ENCODE data around the gene SCN7A. TPM values are rescaled to one million over a fixed set of nuclear protein-coding genes. Genes with fewer than 3 reads are reported as not detected.
A peak's percentile ranks its signal among the peaks of the same experiment; 100 is the strongest.

Gene SCN7A
- total and polyA plus RNA-seq, 4 donors = 6.1 to 178 (median 23.6) TPM

GRCh38 chr2:166388481-166389070, 105.5 kb downstream of the SCN7A start:
- 39 to 46% methylated on average over 3 of the region's 3 CpGs for WGBS, 2 donors
- peak in 2 of 3 donors; percentile 38 to 44 for DNase-seq
- H3K9ac ChIP-seq (ENCODE audit: insufficient read depth in 1 of 2, low read length in 2 of 2) = no peak overlapping the region

GRCh38 chr2:166385313-166385712, 108.7 kb downstream of the SCN7A start:
- H3K9ac ChIP-seq (ENCODE audit: insufficient read depth in 1 of 2, low read length in 2 of 2) = no peak overlapping the region
- H3K27me3 ChIP-seq (ENCODE audit: control insufficient read depth in 3 of 3, insufficient read depth in 3 of 3, low read length in 2 of 3) = no peaks in the 10 kb centered on the region
- no peaks in the 10 kb centered on the region for H3K9me3 ChIP-seq (ENCODE audit: control insufficient read depth in 4 of 4, insufficient read depth in 3 of 4, low read length in 3 of 4)
- DNase-seq = no peak
- WGBS, 2 donors = 88 to 97% methylated on average over 1 of the region's 1 CpG
- H3K4me1 ChIP-seq (ENCODE audit: control insufficient read depth in 5 of 5, insufficient read depth in 5 of 5, low read length in 5 of 5) = no peaks in the 10 kb centered on the region
- no peaks in the 10 kb centered on the region for H3K36me3 ChIP-seq (ENCODE audit: control insufficient read depth in 4 of 4, insufficient read depth in 4 of 4, low read length in 4 of 4)
- TF ChIP-seq CTCF (IDR thresholded peaks at IDR 0.05; ENCODE audit: control extremely low read depth, extremely low read depth) = no peak
- no peak for ATAC-seq (ENCODE audit: insufficient read depth, low FRiP score)
- H3K27ac ChIP-seq (ENCODE audit: low read depth in 1 of 2, low read length in 1 of 2) = no peak overlapping the region
- no peak overlapping the region for H3K4me3 ChIP-seq

More at GRCh38 chr2:166388481-166389070, 105.5 kb downstream of the SCN7A start:
- Histone ChIP-seq H3K27ac (ENCODE audit: low read depth in 1 of 2, low read length in 1 of 2) (no peak overlapping the region), H3K4me1 (ENCODE audit: control insufficient read depth in 5 of 5, insufficient read depth in 5 of 5, low read length in 5 of 5) (no peaks in the 10 kb centered on the region), H3K9me3 (ENCODE audit: control insufficient read depth in 4 of 4, insufficient read depth in 3 of 4, low read length in 3 of 4) (no peaks in the 10 kb centered on the region), H3K36me3 (ENCODE audit: control insufficient read depth in 4 of 4, insufficient read depth in 4 of 4, low read length in 4 of 4) (no peaks in the 10 kb centered on the region), H3K4me3 (no peak overlapping the region), H3K27me3 (ENCODE audit: control insufficient read depth in 3 of 3, insufficient read depth in 3 of 3, low read length in 2 of 3) (no peaks in the 10 kb centered on the region)
- no peak for TF ChIP-seq CTCF (IDR thresholded peaks at IDR 0.05; ENCODE audit: control extremely low read depth, extremely low read depth)
- ATAC-seq (ENCODE audit: insufficient read depth, low FRiP score) = no peak

GRCh38 chr2:166384774-166385173, 109.3 kb downstream of the SCN7A start:
- TF ChIP-seq CTCF (IDR thresholded peaks at IDR 0.05; ENCODE audit: control extremely low read depth, extremely low read depth) = peak; percentile 1

GRCh38 chr2:166382448-166382847, 111.6 kb downstream of the SCN7A start:
- 95 to 96% methylated on average over 3 of the region's 3 CpGs for WGBS, 2 donors

More at GRCh38 chr2:166384774-166385173, 109.3 kb downstream of the SCN7A start:
- Histone ChIP-seq H3K4me1 (ENCODE audit: control insufficient read depth in 5 of 5, insufficient read depth in 5 of 5, low read length in 5 of 5) (no peaks in the 10 kb centered on the region), H3K36me3 (ENCODE audit: control insufficient read depth in 4 of 4, insufficient read depth in 4 of 4, low read length in 4 of 4) (no peaks in the 10 kb centered on the region), H3K27ac (ENCODE audit: low read depth in 1 of 2, low read length in 1 of 2) (no peak overlapping the region), H3K9me3 (ENCODE audit: control insufficient read depth in 4 of 4, insufficient read depth in 3 of 4, low read length in 3 of 4) (no peaks in the 10 kb centered on the region), H3K9ac (ENCODE audit: insufficient read depth in 1 of 2, low read length in 2 of 2) (no peak overlapping the region), H3K27me3 (ENCODE audit: control insufficient read depth in 3 of 3, insufficient read depth in 3 of 3, low read length in 2 of 3) (no peaks in the 10 kb centered on the region), H3K4me3 (no peak overlapping the region)
- ATAC-seq (ENCODE audit: insufficient read depth, low FRiP score) (no peak), DNase-seq (peak in 2 of 3 donors; percentile 42 to 56)
- WGBS, 2 donors = 61 to 63% methylated on average over 8 of the region's 8 CpGs

More at GRCh38 chr2:166382448-166382847, 111.6 kb downstream of the SCN7A start:
- Histone ChIP-seq H3K27ac (ENCODE audit: low read depth in 1 of 2, low read length in 1 of 2) (no peak overlapping the region), H3K27me3 (ENCODE audit: control insufficient read depth in 3 of 3, insufficient read depth in 3 of 3, low read length in 2 of 3) (no peaks in the 10 kb centered on the region), H3K4me1 (ENCODE audit: control insufficient read depth in 5 of 5, insufficient read depth in 5 of 5, low read length in 5 of 5) (no peaks in the 10 kb centered on the region), H3K9me3 (ENCODE audit: control insufficient read depth in 4 of 4, insufficient read depth in 3 of 4, low read length in 3 of 4) (no peaks in the 10 kb centered on the region), H3K9ac (ENCODE audit: insufficient read depth in 1 of 2, low read length in 2 of 2) (no peak overlapping the region), H3K36me3 (ENCODE audit: control insufficient read depth in 4 of 4, insufficient read depth in 4 of 4, low read length in 4 of 4) (no peaks in the 10 kb centered on the region), H3K4me3 (no peak overlapping the region)
- ATAC-seq (ENCODE audit: insufficient read depth, low FRiP score) (no peak), DNase-seq (no peak)
- TF ChIP-seq CTCF (IDR thresholded peaks at IDR 0.05; ENCODE audit: control extremely low read depth, extremely low read depth) = no peak

Data from lung (tissue), 12 donors.